Upper lobe of right lung (tissue), 1 donor: ENCODE data around the gene MRPL42. TPM values are rescaled to one million over a fixed set of nuclear protein-coding genes. Genes with fewer than 3 reads are reported as not detected.

Experiments
- ATAC-seq: fragments of 200-7000 bp; cut with Tn5 transposase; one replicate; pipeline ENCODE4 v1.9.1; 2020; ENCODE audit warnings: mild to moderate bottlenecking, moderate library complexity
- DNase-seq: peaks from one replicate; pipeline ENCODE4 v3.0.0-alpha.2; 2020
- H3K27ac ChIP-seq: fragments of 200-600 bp; one replicate; pipeline ENCODE4 v1.8.0; 2022
- H3K27me3 ChIP-seq: fragments of 200-600 bp; one replicate; pipeline ENCODE4 v1.8.0; 2022; ENCODE audit warnings: mild to moderate bottlenecking
- H3K36me3 ChIP-seq: fragments of 200-600 bp; one replicate; pipeline ENCODE4 v1.8.0; 2022
- H3K4me1 ChIP-seq: fragments of 200-600 bp; one replicate; pipeline ENCODE4 v1.8.0; 2022
- H3K4me3 ChIP-seq: fragments of 200-600 bp; one replicate; pipeline ENCODE4 v1.8.0; 2022; ENCODE audit warnings: mild to moderate bottlenecking
- H3K9me3 ChIP-seq: fragments of 200-600 bp; one replicate; pipeline ENCODE4 v1.8.0; 2022
- intact Hi-C: fragments of 100-400 bp; cut with DNase I; formaldehyde crosslinking; loops from one replicate; pipeline ENCODE4 v1.11.0; 2022
- total RNA-seq: library from RNA; stranded (reverse); fragmentation: NEBNext Ultra II Directional; extraction: Animal tissue kit (Norgen Biotek cat#: 25700); gene quantifications from one replicate; pipeline ENCODE4 v1.2.1, GENCODE V29; 2021
- TF ChIP-seq, protein P1 (sequence below): fragments of 200-600 bp; IDR thresholded peaks from one replicate; pipeline ENCODE4 v1.8.0; 2022; ENCODE audit warnings: antibody characterized with exemption
- donor health status: DM: no; HTN: yes; CAD: no; lungs with severe emphysema.

MRPL42 gene
- total RNA-seq, 1 donor from 2014 or later, result 49.4 TPM

DNA sequence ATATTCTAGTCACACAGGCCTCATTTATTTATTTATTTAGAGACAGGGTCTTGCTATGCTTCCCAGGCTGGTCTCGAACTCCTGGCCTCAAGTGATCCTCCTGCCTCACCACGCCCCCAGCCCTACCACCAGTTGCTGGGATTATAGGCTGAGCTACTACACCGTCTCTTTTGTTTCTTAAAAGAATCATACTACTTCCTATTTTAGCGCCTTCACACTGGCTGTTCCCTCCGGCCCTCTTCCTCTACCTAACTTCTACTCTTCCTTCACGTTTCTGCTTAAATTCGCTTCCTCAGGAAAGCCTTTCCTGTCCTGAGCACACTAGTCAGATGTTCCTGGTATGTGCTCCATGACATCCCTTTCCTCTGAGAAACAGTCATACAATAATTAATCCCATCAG, 6.4 kb upstream of the MRPL42 start:
- no peak for DNase-seq
- no peak overlapping the region for H3K4me3 ChIP-seq
- H3K9me3 ChIP-seq, result no peaks in the 10 kb centered on the region
- no peaks in the 10 kb centered on the region for H3K36me3 ChIP-seq
- TF ChIP-seq, protein P1, sequence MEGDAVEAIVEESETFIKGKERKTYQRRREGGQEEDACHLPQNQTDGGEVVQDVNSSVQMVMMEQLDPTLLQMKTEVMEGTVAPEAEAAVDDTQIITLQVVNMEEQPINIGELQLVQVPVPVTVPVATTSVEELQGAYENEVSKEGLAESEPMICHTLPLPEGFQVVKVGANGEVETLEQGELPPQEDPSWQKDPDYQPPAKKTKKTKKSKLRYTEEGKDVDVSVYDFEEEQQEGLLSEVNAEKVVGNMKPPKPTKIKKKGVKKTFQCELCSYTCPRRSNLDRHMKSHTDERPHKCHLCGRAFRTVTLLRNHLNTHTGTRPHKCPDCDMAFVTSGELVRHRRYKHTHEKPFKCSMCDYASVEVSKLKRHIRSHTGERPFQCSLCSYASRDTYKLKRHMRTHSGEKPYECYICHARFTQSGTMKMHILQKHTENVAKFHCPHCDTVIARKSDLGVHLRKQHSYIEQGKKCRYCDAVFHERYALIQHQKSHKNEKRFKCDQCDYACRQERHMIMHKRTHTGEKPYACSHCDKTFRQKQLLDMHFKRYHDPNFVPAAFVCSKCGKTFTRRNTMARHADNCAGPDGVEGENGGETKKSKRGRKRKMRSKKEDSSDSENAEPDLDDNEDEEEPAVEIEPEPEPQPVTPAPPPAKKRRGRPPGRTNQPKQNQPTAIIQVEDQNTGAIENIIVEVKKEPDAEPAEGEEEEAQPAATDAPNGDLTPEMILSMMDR, result no peak
- ATAC-seq, result peak; percentile 41
- no peaks in the 10 kb centered on the region for H3K27me3 ChIP-seq
- no peaks in the 10 kb centered on the region for H3K4me1 ChIP-seq
- no peak overlapping the region for H3K27ac ChIP-seq
- intact Hi-C loops, result no loop called here

DNA sequence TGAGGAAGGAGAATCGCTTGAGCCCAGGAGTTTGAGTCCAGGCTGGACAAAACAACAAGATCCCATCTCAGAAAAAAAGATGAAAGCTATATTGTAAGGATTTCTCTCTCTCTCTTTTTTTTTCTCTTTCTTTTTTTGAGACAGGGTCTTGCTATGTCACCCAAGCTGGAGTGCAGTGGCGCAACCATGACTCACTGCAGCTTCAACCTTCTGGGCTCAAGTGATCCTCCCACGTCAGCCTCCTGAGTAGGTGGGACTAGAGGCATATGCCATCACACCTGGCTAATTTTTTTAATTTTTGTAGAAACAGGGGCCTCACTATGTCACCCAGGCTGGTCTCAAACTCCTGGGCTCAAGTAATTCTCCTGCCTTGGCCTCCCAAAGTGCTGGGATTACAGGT, 5.8 kb upstream of the MRPL42 start:
- Histone ChIP-seq H3K4me1 (no peaks in the 10 kb centered on the region), H3K36me3 (no peaks in the 10 kb centered on the region), H3K4me3 (no peak overlapping the region), H3K27me3 (no peaks in the 10 kb centered on the region), H3K27ac (no peak overlapping the region), H3K9me3 (no peaks in the 10 kb centered on the region)
- ATAC-seq (no peak), DNase-seq (no peak)
- TF ChIP-seq, protein P1, result no peak
- intact Hi-C loops, result no loop called here

- no peak overlapping the region for H3K27ac ChIP-seq
- H3K27me3 ChIP-seq, result no peaks in the 10 kb centered on the region
- no peaks in the 10 kb centered on the region for H3K9me3 ChIP-seq
- DNase-seq, result no peak
- TF ChIP-seq, protein P1, result no peak
- no peak overlapping the region for H3K4me3 ChIP-seq
- no peak for ATAC-seq
- peaks cover 15% of the 10 kb centered on the region for H3K4me1 ChIP-seq
- H3K36me3 ChIP-seq, result peaks cover 4% of the 10 kb centered on the region
- intact Hi-C loops, result no loop called here
Observed at GRCh38 chr12:93465841-93466240, 1.5 kb upstream of the MRPL42 start.

DNA sequence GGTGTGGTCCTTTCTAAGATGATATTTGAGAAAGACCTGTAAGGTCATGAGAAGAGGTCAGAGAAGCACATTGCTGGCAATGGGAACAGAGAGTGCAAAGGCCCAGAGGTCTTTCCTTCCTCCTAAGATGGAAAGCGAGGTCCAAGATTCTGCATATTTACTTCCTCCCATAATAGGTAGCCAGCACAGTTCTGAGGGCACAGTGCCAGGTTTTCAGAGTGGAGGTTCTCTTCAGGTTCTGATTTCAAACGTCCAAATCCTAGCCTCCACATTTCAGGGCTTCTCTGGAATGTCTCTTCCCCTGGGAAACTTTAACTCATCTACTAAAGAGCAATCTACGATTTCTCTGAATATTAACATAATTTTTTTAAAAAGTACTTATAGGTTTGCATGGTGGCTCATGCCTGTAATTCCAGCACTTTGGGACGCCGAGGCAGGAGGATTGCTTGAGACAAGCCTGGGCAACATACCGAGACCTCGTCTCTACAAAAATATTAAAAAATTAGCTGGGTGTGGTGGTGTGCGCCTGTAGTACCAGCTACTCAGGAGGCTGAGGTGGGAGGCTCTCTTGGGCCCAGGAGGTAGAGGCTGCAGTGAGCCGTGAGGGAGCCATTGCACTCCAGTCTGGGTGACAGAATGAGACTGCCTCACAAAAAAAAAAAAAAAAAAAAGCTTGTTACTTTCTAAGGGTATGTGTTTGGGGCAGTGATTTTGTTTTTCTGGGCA, 526 bp upstream of the MRPL42 start:
- no peak for DNase-seq
- H3K36me3 ChIP-seq, result peaks cover 8% of the 10 kb centered on the region
- TF ChIP-seq, protein P1, result no peak
- H3K4me3 ChIP-seq, result peak overlapping the region; percentile 76
- H3K4me1 ChIP-seq, result peaks cover 15% of the 10 kb centered on the region
- intact Hi-C loops, result no loop called here
- H3K9me3 ChIP-seq, result no peaks in the 10 kb centered on the region
- ATAC-seq, result no peak
- no peak overlapping the region for H3K27ac ChIP-seq
- H3K27me3 ChIP-seq, result no peaks in the 10 kb centered on the region

DNA sequence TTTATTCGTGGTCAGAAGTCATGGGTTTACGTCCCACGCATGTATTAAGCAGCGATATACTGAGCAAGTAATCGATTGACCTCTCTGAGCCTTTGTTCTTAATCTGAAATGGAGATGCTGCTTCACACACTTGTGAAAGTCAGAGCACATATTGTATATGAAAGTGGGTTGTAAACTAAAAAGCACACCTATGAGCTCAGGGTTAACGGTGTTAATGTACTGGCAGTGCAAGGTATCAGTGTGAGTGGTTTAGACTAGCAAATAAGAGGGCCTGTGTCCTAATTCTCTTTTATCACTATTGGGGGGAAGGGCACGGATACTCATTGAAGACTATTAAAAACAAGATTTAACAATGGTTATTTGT, 676 bp downstream of the MRPL42 start:
- TF ChIP-seq, protein P1, result no peak
- DNase-seq (no peak), ATAC-seq (no peak)
- peaks cover 16% of the 10 kb centered on the region for H3K36me3 ChIP-seq
- H3K4me3 ChIP-seq, result peak overlapping the region; percentile 76
- peak overlapping the region; percentile 93 for H3K27ac ChIP-seq
- H3K27me3 ChIP-seq, result no peaks in the 10 kb centered on the region
- intact Hi-C loops, result no loop called here
- H3K4me1 ChIP-seq, result peaks cover 15% of the 10 kb centered on the region
- no peaks in the 10 kb centered on the region for H3K9me3 ChIP-seq

DNA sequence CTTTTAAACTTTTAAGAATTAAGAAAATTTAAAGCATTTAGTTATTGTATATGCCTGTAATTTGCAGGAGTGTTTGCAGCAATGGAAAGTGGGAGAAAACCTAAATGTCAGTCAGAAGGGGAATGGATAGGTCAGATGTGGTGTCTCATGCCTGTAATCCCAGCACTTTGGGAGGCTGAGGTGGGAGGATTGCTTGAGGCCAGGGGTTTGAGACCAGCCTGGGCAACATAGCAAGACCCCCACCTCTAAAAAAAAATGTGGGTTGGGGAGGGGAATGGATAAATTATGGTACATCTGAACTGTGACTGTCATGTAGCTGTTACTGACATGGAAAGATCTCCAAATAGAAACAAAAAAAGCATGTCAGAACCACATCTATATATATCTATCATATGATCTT, 2.1 kb downstream of the MRPL42 start:
- no peak for DNase-seq
- H3K4me1 ChIP-seq, result peaks cover 15% of the 10 kb centered on the region
- TF ChIP-seq, protein P1, result no peak
- intact Hi-C loops, result no loop called here
- H3K4me3 ChIP-seq, result no peak overlapping the region
- no peaks in the 10 kb centered on the region for H3K9me3 ChIP-seq
- H3K36me3 ChIP-seq, result peaks cover 30% of the 10 kb centered on the region
- H3K27me3 ChIP-seq, result no peaks in the 10 kb centered on the region
- no peak overlapping the region for H3K27ac ChIP-seq
- ATAC-seq, result no peak
